GM12872 (cell line): ENCODE data around the gene KRT33A.
"Not testable (repeated sequence)": the region's sequence is repeated elsewhere in the genome, so short reads cannot be mapped to it uniquely, and the experiment has no call there.

Experiments used
- CTCF ChIP-seq: IDR thresholded peaks from 3 replicates; pipeline ENCODE4 v1.5.1; 2011; ENCODE audit warnings: low read depth, mild to moderate bottlenecking, low read length, moderate library complexity; ENCODE audit not compliant: insufficient read depth

Gene KRT33A

DNA sequence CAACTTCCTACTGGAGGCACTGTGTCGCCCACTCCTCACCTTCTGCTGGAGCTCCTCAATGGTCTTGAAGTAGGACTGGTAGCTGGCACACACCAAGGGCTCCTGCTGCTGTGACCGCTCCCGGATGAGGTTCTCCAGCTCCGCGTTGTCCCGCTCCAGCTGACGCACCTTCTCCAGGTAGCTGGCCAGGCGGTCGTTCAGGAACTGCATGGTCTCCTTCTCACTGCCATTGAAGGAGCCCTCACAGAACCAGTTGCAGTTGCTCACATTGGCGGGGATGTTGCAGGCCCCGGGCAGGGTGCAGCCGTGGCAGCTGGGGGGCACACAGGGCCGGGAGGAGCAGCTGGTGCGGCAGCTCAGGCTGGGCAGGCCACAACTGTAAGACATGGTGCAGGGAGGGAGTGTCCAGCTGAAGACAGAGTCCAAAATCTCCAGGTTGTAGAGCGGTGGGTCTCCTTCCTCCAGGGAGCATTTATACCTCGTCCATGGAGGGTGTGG, at the start of gene KRT33A:
KRT33A (minus strand) TSS at position 448 of the 498 bp plus-strand sequence; CDS start at position 387, 61 bp downstream.
- not testable (repeated sequence) for TF ChIP-seq CTCF

DNA sequence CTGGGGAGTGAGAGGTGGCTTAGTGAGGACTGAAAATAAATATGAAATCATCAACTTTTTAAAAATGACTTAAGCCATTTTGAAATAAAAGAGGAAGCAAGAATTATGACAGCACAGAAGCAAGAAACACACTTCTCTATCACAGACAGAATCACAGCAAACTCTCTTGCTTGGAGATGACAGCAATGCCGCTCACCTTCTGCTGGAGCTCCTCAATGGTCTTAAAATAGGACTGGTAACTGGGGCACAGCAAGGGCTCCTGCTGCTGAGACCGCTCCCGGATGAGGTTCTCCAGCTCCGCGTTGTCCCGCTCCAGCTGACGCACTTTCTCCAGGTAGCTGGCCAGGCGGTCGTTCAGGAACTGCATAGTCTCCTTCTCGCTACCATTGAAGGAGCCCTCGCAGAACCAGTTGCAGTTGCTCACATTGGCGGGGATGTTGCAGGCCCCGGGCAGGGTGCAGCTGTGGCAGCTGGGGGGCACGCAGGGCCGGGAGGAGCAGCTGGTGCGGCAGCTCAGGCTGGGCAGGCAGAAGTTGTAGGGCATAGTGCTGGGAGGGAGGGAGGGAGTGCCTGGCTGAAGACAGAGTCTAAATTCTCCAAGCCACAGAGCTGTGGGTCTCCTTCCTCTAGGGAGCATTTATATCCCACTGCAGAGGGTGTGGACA, 46.5 kb upstream of the KRT33A start, which contains the start of gene KRT31:
KRT31 (minus strand) TSS at position 613 of the 665 bp plus-strand sequence; CDS start at position 544, 69 bp downstream.
- TF ChIP-seq CTCF: no peak

GRCh38 chr17:41396340-41396739, 45.7 kb upstream of the KRT33A start:
- TF ChIP-seq CTCF: no peak

DNA sequence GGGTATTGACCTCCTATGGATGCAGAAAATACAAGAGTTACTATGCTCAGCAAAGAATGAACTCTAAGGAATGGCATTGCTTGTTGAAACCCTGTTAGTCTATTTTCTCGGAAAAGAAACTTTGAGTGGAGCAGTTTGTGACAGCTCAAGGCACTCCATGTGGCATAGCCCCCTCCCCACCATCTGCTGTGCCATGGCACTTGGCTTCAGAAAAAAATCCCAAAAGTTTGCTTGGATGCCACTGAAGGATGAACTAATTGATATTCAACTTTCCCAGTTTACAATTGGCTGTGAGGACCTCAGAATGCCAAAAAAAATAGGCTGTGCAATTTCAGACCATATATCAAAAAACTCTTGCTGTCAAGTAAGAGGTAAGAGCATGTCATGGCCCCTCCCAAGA, 45.0 kb upstream of the KRT33A start:
- TF ChIP-seq CTCF: no peak

- no peak for TF ChIP-seq CTCF
These were observed 43.8 kb upstream of the KRT33A start for GRCh38 chr17:41394254-41394996.

DNA sequence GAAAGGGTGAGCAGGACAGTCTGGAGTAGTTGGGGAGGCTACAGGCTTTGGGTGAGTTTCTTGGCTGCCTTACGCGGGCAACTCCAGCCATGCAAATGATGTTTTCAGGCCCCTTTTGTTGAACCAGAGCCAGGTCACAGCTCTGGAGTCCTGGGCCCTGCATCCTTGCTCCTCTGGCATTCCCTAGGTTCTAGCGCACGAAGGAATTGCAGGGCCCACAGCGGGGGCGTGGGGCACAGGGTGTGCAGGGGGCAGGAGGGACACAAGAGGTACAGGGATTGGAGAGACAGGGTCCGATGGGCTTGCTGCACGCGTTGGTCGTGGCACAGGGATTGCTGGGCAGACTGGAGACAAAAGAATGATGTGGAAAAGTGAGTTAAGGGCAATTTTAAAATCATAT, 43.2 kb upstream of the KRT33A start:
- TF ChIP-seq CTCF: no peak

DNA sequence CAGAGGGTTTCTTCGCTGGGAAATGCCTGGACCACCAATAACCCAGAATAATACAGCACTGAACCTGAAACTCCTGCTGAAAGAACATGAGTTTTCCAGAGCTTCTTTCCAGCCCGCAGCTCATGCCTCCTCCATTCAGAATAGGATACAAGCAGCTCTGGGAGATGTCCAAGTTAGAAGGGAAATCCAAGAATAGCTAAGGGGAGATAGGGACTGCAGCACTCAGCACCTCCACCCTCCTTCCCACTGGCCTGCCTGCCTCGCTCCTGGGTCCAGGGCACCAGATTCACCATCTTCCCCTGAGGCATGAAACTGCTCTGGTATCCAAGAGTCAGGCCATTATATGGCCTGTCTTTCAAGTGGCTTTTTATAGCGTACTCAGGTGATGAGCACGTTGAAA, 42.7 kb upstream of the KRT33A start:
- TF ChIP-seq CTCF: no peak
